ENCODE measurements around the gene PACRG. TPM values are rescaled to one million over a fixed set of nuclear protein-coding genes. Genes with fewer than 3 reads are reported as not detected.

PACRG gene
- total RNA-seq, 5 donors from 2014 or later (not counting 1 experiment from before 2014, with no cell fraction given): 0.20 to 3.0 (median 1.2) TPM; not detected in 1

- Histone ChIP-seq H3K4me1 (ENCODE audit: control insufficient read depth in 1 of 2, extremely low read depth in 1 of 2, insufficient read depth in 2 of 2, low read length in 2 of 2) (no peaks in the 10 kb centered on the region), H3K4me3 (ENCODE audit: control insufficient read depth in 1 of 2, extremely low read depth in 1 of 2, low read length in 1 of 2) (no peak overlapping the region), H3K36me3 (ENCODE audit: control insufficient read depth in 2 of 2, extremely low read depth in 1 of 2, insufficient read depth in 1 of 2, low read length in 1 of 2) (no peaks in the 10 kb centered on the region), H3K27ac (ENCODE audit: low read length) (no peak overlapping the region), H3K27me3 (replicated peaks in 1 of 2; ENCODE audit: control insufficient read depth in 2 of 2, extremely low read depth in 1 of 2, insufficient read depth in 2 of 2, low read length in 1 of 2) (peaks cover 0 to 3% of the 10 kb centered on the region in 2 experiments), H3K9me3 (no peaks in the 10 kb centered on the region)
- H3K27ac Mint-ChIP-seq: no peak overlapping the region
- DNase-seq (no peak), ATAC-seq (replicated peaks in 1 of 4) (no peak)
- peaks cover 5% of the 10 kb centered on the region for H3K36me3 Mint-ChIP-seq
- peaks cover 0 to 8% (median 3%) of the 10 kb centered on the region in 3 donors for H3K4me1 Mint-ChIP-seq
- H3K9me3 Mint-ChIP-seq: no peaks in the 10 kb centered on the region
- no CpG with 5 or more reads among the region's 4 CpGs for WGBS (ENCODE audit: insufficient coverage)
- ChIA-PET POLR2A (no interaction called here), CTCF (no interaction called here)
- H3K27me3 Mint-ChIP-seq: no peaks in the 10 kb centered on the region
- H3K4me3 Mint-ChIP-seq: no peak overlapping the region
These were observed 22.0 kb upstream of the PACRG start for GRCh38 chr6:162705736-162706135.

- Mint-ChIP-seq H3K27me3 (no peaks in the 10 kb centered on the region), H3K27ac (no peak overlapping the region), H3K4me1 (peaks cover 0 to 8% (median 3%) of the 10 kb centered on the region in 3 donors), H3K9me3 (no peaks in the 10 kb centered on the region), H3K36me3 (peaks cover 5% of the 10 kb centered on the region), H3K4me3 (no peak overlapping the region)
- ATAC-seq (replicated peaks in 1 of 4): no peak
- no peak overlapping the region for H3K4me3 ChIP-seq (ENCODE audit: control insufficient read depth in 1 of 2, extremely low read depth in 1 of 2, low read length in 1 of 2)
- H3K27ac ChIP-seq (ENCODE audit: low read length): no peak overlapping the region
- H3K27me3 ChIP-seq (replicated peaks in 1 of 2; ENCODE audit: control insufficient read depth in 2 of 2, extremely low read depth in 1 of 2, insufficient read depth in 2 of 2, low read length in 1 of 2): peaks cover 0 to 3% of the 10 kb centered on the region in 2 experiments
- POLR2A ChIA-PET: no interaction called here
- H3K36me3 ChIP-seq (ENCODE audit: control insufficient read depth in 2 of 2, extremely low read depth in 1 of 2, insufficient read depth in 1 of 2, low read length in 1 of 2): no peaks in the 10 kb centered on the region
- no peaks in the 10 kb centered on the region for H3K9me3 ChIP-seq
- no peaks in the 10 kb centered on the region for H3K4me1 ChIP-seq (ENCODE audit: control insufficient read depth in 1 of 2, extremely low read depth in 1 of 2, insufficient read depth in 2 of 2, low read length in 2 of 2)
- DNase-seq: no peak
- CTCF ChIA-PET: no interaction called here
- WGBS (ENCODE audit: insufficient coverage): 60% methylated on average over 1 of the region's 6 CpGs
These were observed 21.5 kb upstream of the PACRG start for GRCh38 chr6:162706232-162706631.

DNA sequence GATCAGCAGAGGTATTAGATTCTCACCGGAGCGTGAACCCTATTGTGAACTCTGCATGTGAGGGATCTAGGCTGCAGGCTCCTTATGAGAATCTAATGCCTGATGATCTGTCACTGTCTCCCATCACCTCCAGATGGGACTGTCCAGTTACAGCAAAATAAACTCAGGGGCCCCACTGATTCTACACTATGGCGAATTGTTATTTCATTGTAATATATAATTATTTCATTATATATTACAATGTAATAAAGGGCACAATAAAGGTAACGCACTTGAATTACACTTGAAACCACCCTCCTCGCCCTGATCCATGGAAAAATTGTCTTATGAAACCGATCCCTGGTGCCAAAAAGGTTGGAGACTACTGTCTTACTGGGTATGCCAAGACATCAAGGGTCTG, 18.8 kb upstream of the PACRG start:
- no peaks in the 10 kb centered on the region for H3K9me3 Mint-ChIP-seq
- no peak overlapping the region for H3K27ac ChIP-seq (ENCODE audit: low read length)
- peaks cover 11% of the 10 kb centered on the region for H3K36me3 Mint-ChIP-seq
- H3K27me3 Mint-ChIP-seq: no peaks in the 10 kb centered on the region
- WGBS (ENCODE audit: insufficient coverage): no CpG with 5 or more reads among the region's 6 CpGs
- H3K4me3 ChIP-seq (ENCODE audit: control insufficient read depth in 1 of 2, extremely low read depth in 1 of 2, low read length in 1 of 2): no peak overlapping the region
- H3K4me1 ChIP-seq (ENCODE audit: control insufficient read depth in 1 of 2, extremely low read depth in 1 of 2, insufficient read depth in 2 of 2, low read length in 2 of 2): no peaks in the 10 kb centered on the region
- peaks cover 0 to 8% (median 3%) of the 10 kb centered on the region in 3 donors for H3K4me1 Mint-ChIP-seq
- no peak overlapping the region for H3K27ac Mint-ChIP-seq
- no peak overlapping the region for H3K4me3 Mint-ChIP-seq
- DNase-seq (no peak), ATAC-seq (replicated peaks in 1 of 4) (no peak)
- no peaks in the 10 kb centered on the region for H3K9me3 ChIP-seq
- CTCF ChIA-PET: no interaction called here
- POLR2A ChIA-PET: no interaction called here
- no peaks in the 10 kb centered on the region for H3K36me3 ChIP-seq (ENCODE audit: control insufficient read depth in 2 of 2, extremely low read depth in 1 of 2, insufficient read depth in 1 of 2, low read length in 1 of 2)
- H3K27me3 ChIP-seq (replicated peaks in 1 of 2; ENCODE audit: control insufficient read depth in 2 of 2, extremely low read depth in 1 of 2, insufficient read depth in 2 of 2, low read length in 1 of 2): peaks cover 0 to 1% of the 10 kb centered on the region in 2 experiments

DNA sequence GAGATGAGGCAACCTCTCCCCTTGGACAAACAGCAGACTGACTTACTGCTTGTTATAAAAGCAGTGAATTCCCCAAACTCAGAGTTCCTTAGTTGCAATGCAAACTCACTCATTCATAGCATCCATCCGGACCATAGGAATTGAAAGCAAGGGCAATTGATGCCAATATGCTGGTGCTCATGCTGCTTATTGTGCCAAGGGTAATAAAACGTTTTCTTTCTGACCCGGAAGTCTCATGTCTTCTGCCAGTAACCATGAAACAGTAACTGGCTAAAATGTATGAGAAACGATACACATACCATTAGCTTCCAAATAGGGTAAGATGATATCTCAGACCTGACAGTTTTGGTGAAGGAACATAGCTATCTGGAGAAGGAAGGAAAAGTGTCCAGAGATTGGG, 18.3 kb upstream of the PACRG start:
- ChIA-PET CTCF (no interaction called here), POLR2A (no interaction called here)
- Histone ChIP-seq H3K4me1 (ENCODE audit: control insufficient read depth in 1 of 2, extremely low read depth in 1 of 2, insufficient read depth in 2 of 2, low read length in 2 of 2) (no peaks in the 10 kb centered on the region), H3K27me3 (replicated peaks in 1 of 2; ENCODE audit: control insufficient read depth in 2 of 2, extremely low read depth in 1 of 2, insufficient read depth in 2 of 2, low read length in 1 of 2) (no peaks in the 10 kb centered on the region), H3K27ac (ENCODE audit: low read length) (no peak overlapping the region), H3K36me3 (ENCODE audit: control insufficient read depth in 2 of 2, extremely low read depth in 1 of 2, insufficient read depth in 1 of 2, low read length in 1 of 2) (no peaks in the 10 kb centered on the region), H3K9me3 (no peaks in the 10 kb centered on the region), H3K4me3 (ENCODE audit: control insufficient read depth in 1 of 2, extremely low read depth in 1 of 2, low read length in 1 of 2) (no peak overlapping the region)
- Mint-ChIP-seq H3K4me3 (no peak overlapping the region), H3K27me3 (no peaks in the 10 kb centered on the region), H3K36me3 (peaks cover 11% of the 10 kb centered on the region), H3K9me3 (no peaks in the 10 kb centered on the region), H3K27ac (no peak overlapping the region), H3K4me1 (peaks cover 0 to 8% (median 3%) of the 10 kb centered on the region in 3 donors)
- DNase-seq: no peak
- no peak for ATAC-seq (replicated peaks in 1 of 4)
- WGBS (ENCODE audit: insufficient coverage): no CpG with 5 or more reads among the region's 4 CpGs

- Histone ChIP-seq H3K27ac (ENCODE audit: low read length) (no peak overlapping the region), H3K36me3 (ENCODE audit: control insufficient read depth in 2 of 2, extremely low read depth in 1 of 2, insufficient read depth in 1 of 2, low read length in 1 of 2) (no peaks in the 10 kb centered on the region), H3K4me3 (ENCODE audit: control insufficient read depth in 1 of 2, extremely low read depth in 1 of 2, low read length in 1 of 2) (no peak overlapping the region), H3K27me3 (replicated peaks in 1 of 2; ENCODE audit: control insufficient read depth in 2 of 2, extremely low read depth in 1 of 2, insufficient read depth in 2 of 2, low read length in 1 of 2) (no peaks in the 10 kb centered on the region), H3K4me1 (ENCODE audit: control insufficient read depth in 1 of 2, extremely low read depth in 1 of 2, insufficient read depth in 2 of 2, low read length in 2 of 2) (no peaks in the 10 kb centered on the region), H3K9me3 (no peaks in the 10 kb centered on the region)
- ATAC-seq (replicated peaks in 1 of 4) (no peak), DNase-seq (no peak)
- peaks cover 13% of the 10 kb centered on the region for H3K36me3 Mint-ChIP-seq
- H3K4me3 Mint-ChIP-seq: no peak overlapping the region
- ChIA-PET POLR2A (no interaction called here), CTCF (interaction anchor here in 1 of 2 donors (0.8 kb wide), 1 partner anchor 25 kb away, joined by 3 read pairs; no protein-coding TSS in a partner anchor)
- peaks cover 0 to 8% (median 3%) of the 10 kb centered on the region in 3 donors for H3K4me1 Mint-ChIP-seq
- WGBS (ENCODE audit: insufficient coverage): 83% methylated on average over 1 of the region's 1 CpG
- no peaks in the 10 kb centered on the region for H3K9me3 Mint-ChIP-seq
- H3K27me3 Mint-ChIP-seq: no peaks in the 10 kb centered on the region
- no peak overlapping the region for H3K27ac Mint-ChIP-seq
These were observed 17.4 kb upstream of the PACRG start for GRCh38 chr6:162710419-162710818.

DNA sequence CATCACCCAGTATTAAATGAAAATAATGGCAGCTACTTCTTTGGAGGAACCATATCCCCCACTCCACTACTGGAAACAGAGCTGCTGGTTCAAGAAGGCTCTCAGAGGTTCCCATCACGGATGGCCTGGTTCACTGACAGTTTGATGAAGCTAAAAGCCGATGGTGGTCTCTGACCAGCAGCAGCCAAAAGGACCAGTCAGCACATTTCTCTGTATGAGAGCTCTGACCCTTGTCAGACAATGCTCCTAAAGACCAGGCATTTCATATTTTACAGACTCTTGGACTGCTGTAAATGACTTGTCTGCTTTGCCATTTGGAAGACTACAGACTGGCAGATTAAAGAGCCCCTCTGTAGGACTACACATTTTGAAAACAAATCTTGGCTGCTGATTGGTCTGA, 16.8 kb upstream of the PACRG start:
- WGBS (ENCODE audit: insufficient coverage): 74% methylated on average over 2 of the region's 2 CpGs
- Histone ChIP-seq H3K27ac (ENCODE audit: low read length) (no peak overlapping the region), H3K9me3 (no peaks in the 10 kb centered on the region), H3K4me1 (ENCODE audit: control insufficient read depth in 1 of 2, extremely low read depth in 1 of 2, insufficient read depth in 2 of 2, low read length in 2 of 2) (no peaks in the 10 kb centered on the region), H3K36me3 (ENCODE audit: control insufficient read depth in 2 of 2, extremely low read depth in 1 of 2, insufficient read depth in 1 of 2, low read length in 1 of 2) (no peaks in the 10 kb centered on the region), H3K27me3 (replicated peaks in 1 of 2; ENCODE audit: control insufficient read depth in 2 of 2, extremely low read depth in 1 of 2, insufficient read depth in 2 of 2, low read length in 1 of 2) (no peaks in the 10 kb centered on the region), H3K4me3 (ENCODE audit: control insufficient read depth in 1 of 2, extremely low read depth in 1 of 2, low read length in 1 of 2) (no peak overlapping the region)
- H3K27ac Mint-ChIP-seq: no peak overlapping the region
- DNase-seq (no peak), ATAC-seq (replicated peaks in 1 of 4) (no peak)
- no peaks in the 10 kb centered on the region for H3K27me3 Mint-ChIP-seq
- ChIA-PET POLR2A (no interaction called here), CTCF (interaction anchor here in 1 of 2 donors (0.8 kb wide), 1 partner anchor 25 kb away, joined by 3 read pairs; no protein-coding TSS in a partner anchor)
- peaks cover 13% of the 10 kb centered on the region for H3K36me3 Mint-ChIP-seq
- H3K4me1 Mint-ChIP-seq: peaks cover 0 to 8% (median 3%) of the 10 kb centered on the region in 3 donors
- H3K4me3 Mint-ChIP-seq: no peak overlapping the region
- no peaks in the 10 kb centered on the region for H3K9me3 Mint-ChIP-seq

- POLR2A ChIA-PET: no interaction called here
- no peaks in the 10 kb centered on the region for H3K27me3 Mint-ChIP-seq
These were observed 16.4 kb upstream of the PACRG start for GRCh38 chr6:162711376-162711775.

More at GRCh38 chr6:162711376-162711775, 16.4 kb upstream of the PACRG start:
- H3K36me3 Mint-ChIP-seq: peaks cover 13% of the 10 kb centered on the region
- H3K9me3 Mint-ChIP-seq: no peaks in the 10 kb centered on the region
- no peaks in the 10 kb centered on the region for H3K9me3 ChIP-seq
- WGBS (ENCODE audit: insufficient coverage): 93% methylated on average over 3 of the region's 4 CpGs
- H3K4me1 Mint-ChIP-seq: peaks cover 0 to 4% (median 2%) of the 10 kb centered on the region in 3 donors
- CTCF ChIA-PET: interaction anchor here in 1 of 2 donors (0.8 kb wide), 1 partner anchor 24 kb away, joined by 3 read pairs; no protein-coding TSS in a partner anchor
- H3K4me3 Mint-ChIP-seq: no peak overlapping the region
- no peak overlapping the region for H3K27ac ChIP-seq (ENCODE audit: low read length)
- H3K4me1 ChIP-seq (ENCODE audit: control insufficient read depth in 1 of 2, extremely low read depth in 1 of 2, insufficient read depth in 2 of 2, low read length in 2 of 2): no peaks in the 10 kb centered on the region
- no peak for DNase-seq
- H3K27ac Mint-ChIP-seq: no peak overlapping the region
- no peaks in the 10 kb centered on the region for H3K36me3 ChIP-seq (ENCODE audit: control insufficient read depth in 2 of 2, extremely low read depth in 1 of 2, insufficient read depth in 1 of 2, low read length in 1 of 2)
- H3K27me3 ChIP-seq (replicated peaks in 1 of 2; ENCODE audit: control insufficient read depth in 2 of 2, extremely low read depth in 1 of 2, insufficient read depth in 2 of 2, low read length in 1 of 2): no peaks in the 10 kb centered on the region
- H3K4me3 ChIP-seq (ENCODE audit: control insufficient read depth in 1 of 2, extremely low read depth in 1 of 2, low read length in 1 of 2): no peak overlapping the region
- no peak for ATAC-seq (replicated peaks in 1 of 4)
